Loucy (cell line): Measurements from ENCODE around the gene P2RY2.

Experiments used
- CTCF ChIP-seq: fragments of 200-600 bp; sonication (generic); conservative IDR thresholded peaks from 2 replicates; pipeline ENCODE4 v1.5.1; 2014; ENCODE audit warnings: mild to moderate bottlenecking, antibody characterized with exemption, low read length
- EZH2phosphoT487 ChIP-seq: fragments of 200-600 bp; IDR thresholded peaks from 2 replicates; pipeline ENCODE4 v1.6.1; 2018; ENCODE audit warnings: antibody characterized with exemption, mild to moderate bottlenecking, moderate library complexity, borderline replicate concordance

GRCh38 chr11:73236205-73236765, 18.2 kb downstream of the P2RY2 start:
- TF ChIP-seq CTCF (no peak), EZH2phosphoT487 (no peak)
